SK-N-SH (cell line): Measurements from ENCODE around the gene TGFB1I1. TPM values are rescaled to one million over a fixed set of nuclear protein-coding genes. Genes with fewer than 3 reads are reported as not detected.

Experiments
- CTCF ChIA-PET: fragments of 300-600, 350-600 bp; formaldehyde crosslinking; extraction: SDS; loops from one replicate; lab custom pipeline; 2021; lab: Yijun Ruan, JAX
- POLR2A ChIA-PET: fragments of 350-600 bp; sonication (Branson Sonifier 250); formaldehyde crosslinking; extraction: SDS; loops from one replicate; lab custom pipeline; 2020; ENCODE audit warnings: antibody characterized with exemption, inconsistent platforms; lab: Yijun Ruan, JAX
- DNase-seq: peaks from one replicate; pipeline ENCODE4 v3.0.0; 2012
- H2AFZ ChIP-seq: fragments of 200-600 bp; sonication (generic); 2 replicates; pipeline ENCODE4 v1.8.1; 2016; ENCODE audit warnings: antibody characterized with exemption, mild to moderate bottlenecking, low read depth
- H3F3A ChIP-seq: fragments of 200-600 bp; sonication (generic); replicated peaks from 2 replicates; pipeline ENCODE3; 2016; ENCODE audit warnings: antibody characterized with exemption, mild to moderate bottlenecking; ENCODE audit not compliant: insufficient read depth
- H3K27ac ChIP-seq, 2 experiments: fragments of 200-500 bp in 1 of 2; fragments of 200-600 bp in 1 of 2; sonication (Bioruptor generic) in 1 of 2; sonication (generic), shearing (Covaris generic) in 1 of 2; 2 replicates each; pipeline versions ENCODE4 v1.5.1 to v1.6.1; 2014 to 2016; ENCODE audit warnings: low read depth in 2 of 2, inconsistent platforms in 1 of 2, low read length in 1 of 2, mild to moderate bottlenecking in 1 of 2, mixed read lengths in 1 of 2
- H3K27me3 ChIP-seq: fragments of 200-600 bp; sonication (generic), shearing (Covaris generic); 2 replicates; pipeline ENCODE4 v1.6.1; 2016; ENCODE audit warnings: mixed run types; ENCODE audit not compliant: insufficient read depth
- H3K36me3 ChIP-seq, 2 experiments: fragments of 200-500 bp in 1 of 2; fragments of 200-600 bp in 1 of 2; sonication (Bioruptor generic) in 1 of 2; sonication (generic) in 1 of 2; replicated peaks in 1 of 2; 2 replicates each; pipeline versions ENCODE3 to v1.5.1; 2014 to 2016; ENCODE audit warnings: low read length in 1 of 2, mild to moderate bottlenecking in 1 of 2; ENCODE audit not compliant: insufficient read depth in 2 of 2, control insufficient read depth in 1 of 2
- H3K4me1 ChIP-seq, 2 experiments: fragments of 200-500 bp in 1 of 2; fragments of 200-600 bp in 1 of 2; sonication (Bioruptor generic) in 1 of 2; sonication (generic), shearing (Covaris generic) in 1 of 2; 2 replicates each; pipeline versions ENCODE4 v1.5.1 to v1.6.1; 2014 to 2016; ENCODE audit warnings: low read depth in 1 of 2, low read length in 1 of 2, mixed run types in 1 of 2; ENCODE audit not compliant: insufficient read depth in 2 of 2, control insufficient read depth in 1 of 2
- H3K4me2 ChIP-seq: fragments of 200-600 bp; sonication (generic), shearing (Covaris generic); 2 replicates; pipeline ENCODE4 v1.6.1; 2017; ENCODE audit warnings: mixed run types
- H3K4me3 ChIP-seq, 2 experiments: fragments of 200-500 bp in 1 of 2; fragments of 200-600 bp in 1 of 2; sonication (Bioruptor generic) in 1 of 2; sonication (generic), shearing (Covaris generic) in 1 of 2; 2 replicates each; pipeline versions ENCODE4 v1.5.1 to v1.8.1; 2014 to 2016; ENCODE audit warnings: low read depth in 2 of 2, inconsistent platforms in 1 of 2, low read length in 1 of 2, mild to moderate bottlenecking in 1 of 2, mixed read lengths in 1 of 2, moderate library complexity in 1 of 2
- H3K79me2 ChIP-seq: fragments of 200-600 bp; sonication (generic); 2 replicates; pipeline ENCODE4 v1.8.1; 2017; ENCODE audit warnings: mild to moderate bottlenecking; ENCODE audit not compliant: insufficient read depth
- H3K9ac ChIP-seq: fragments of 200-600 bp; sonication (generic); 2 replicates; pipeline ENCODE4 v1.6.1; 2017; ENCODE audit warnings: mixed run types
- H3K9me2 ChIP-seq: fragments of 200-600 bp; sonication (generic); 2 replicates; pipeline ENCODE4 v1.6.1; 2017; ENCODE audit warnings: mixed run types
- H3K9me3 ChIP-seq: fragments of 200-600 bp; sonication (generic); 2 replicates; pipeline ENCODE4 v1.6.1; 2017; ENCODE audit warnings: mixed run types, mild to moderate bottlenecking, moderate library complexity
- H4K20me1 ChIP-seq: fragments of 200-600 bp; sonication (generic); 2 replicates; pipeline ENCODE4 v1.6.1; 2017; ENCODE audit warnings: mild to moderate bottlenecking, mixed run types; ENCODE audit not compliant: insufficient read depth
- CHD2 ChIP-seq: fragments of 150-350 bp; IDR thresholded peaks from 2 replicates; pipeline ENCODE4 v1.6.1; 2018; ENCODE audit warnings: low read length; ENCODE audit not compliant: partially characterized antibody
- ELF1 ChIP-seq: IDR thresholded peaks from 2 replicates; pipeline ENCODE4 v1.4.0; 2012
- FOSL2 ChIP-seq: IDR thresholded peaks from 2 replicates; pipeline ENCODE4 v1.4.0; 2012; ENCODE audit warnings: low read depth, mild to moderate bottlenecking, moderate library complexity, borderline replicate concordance
- GATA2 ChIP-seq: sonication (generic); formaldehyde crosslinking; IDR thresholded peaks from 2 replicates; pipeline ENCODE4 v1.5.0; 2020; ENCODE audit warnings: mild to moderate bottlenecking, missing genetic modification reagents
- IRF3 ChIP-seq: fragments of 150-350 bp; IDR thresholded peaks from 2 replicates; pipeline ENCODE4 v1.6.1; 2016; ENCODE audit warnings: mild to moderate bottlenecking, low read depth, low read length
- JUND ChIP-seq: IDR thresholded peaks from 2 replicates; pipeline ENCODE4 v1.4.0; 2012
- MXI1 ChIP-seq: IDR thresholded peaks from 2 replicates; pipeline ENCODE4 v1.6.1; 2012; ENCODE audit warnings: mild to moderate bottlenecking, low read depth, low read length, improper control_type of control experiment
- NFIC ChIP-seq: IDR thresholded peaks from 2 replicates; pipeline ENCODE4 v1.4.0; 2012; ENCODE audit warnings: borderline replicate concordance
- PBX3 ChIP-seq: IDR thresholded peaks from 2 replicates; pipeline ENCODE4; 2012
- RAD21 ChIP-seq: IDR thresholded peaks from 2 replicates; pipeline ENCODE4 v1.6.1; 2012; ENCODE audit warnings: mild to moderate bottlenecking, low read length
- RCOR1 ChIP-seq: fragments of 150-350 bp; IDR thresholded peaks from 2 replicates; pipeline ENCODE4 v1.6.1; 2017; ENCODE audit warnings: antibody characterized with exemption, low read length
- RFX5 ChIP-seq: IDR thresholded peaks from 2 replicates; pipeline ENCODE4 v1.6.1; 2012; ENCODE audit warnings: mild to moderate bottlenecking, improper control_type of control experiment, low read length
- RXRA ChIP-seq: IDR thresholded peaks from 2 replicates; pipeline ENCODE4 v1.4.0; 2012; ENCODE audit warnings: low read depth, mild to moderate bottlenecking, borderline replicate concordance
- SIN3A ChIP-seq: IDR thresholded peaks from 2 replicates; pipeline ENCODE4 v1.6.1; 2012; ENCODE audit warnings: low read depth, mild to moderate bottlenecking, low read length, moderate library complexity, borderline replicate concordance
- SMC3 ChIP-seq: IDR thresholded peaks from 2 replicates; pipeline ENCODE4 v1.6.1; 2012; ENCODE audit warnings: low read depth, low read length, improper control_type of control experiment
- TCF12 ChIP-seq: IDR thresholded peaks from 2 replicates; pipeline ENCODE4 v1.4.0; 2012
- TEAD4 ChIP-seq: IDR thresholded peaks from 2 replicates; pipeline ENCODE4 v1.4.0; 2012; ENCODE audit warnings: mild to moderate bottlenecking, borderline replicate concordance; ENCODE audit not compliant: insufficient read depth
- YY1 ChIP-seq: IDR thresholded peaks from 2 replicates; pipeline ENCODE4 v1.4.0; 2012; ENCODE audit warnings: low read depth, mild to moderate bottlenecking
- WGBS: methylation state at CpG from one replicate; pipeline ENCODE4 v1.1.6; 2017; ENCODE audit warnings: low lambda C conversion rate; 5-methylcytosine and 5-hydroxymethylcytosine counted together
- polyA plus RNA-seq, 3 experiments: library from polyadenylated mRNA; depleted of rRNA; stranded (reverse); fragments of >200 nt; gene quantifications; 2 replicates each; pipeline ENCODE4 v1.2.3, GENCODE V29; 2012
- TF ChIP-seq, protein P1 (sequence below): IDR thresholded peaks from 2 replicates; pipeline ENCODE4 v1.4.0; 2012; ENCODE audit warnings: low read depth, borderline replicate concordance
- TF ChIP-seq, protein P2 (sequence below): fragments of 200-600 bp; sonication (generic); IDR thresholded peaks from 2 replicates; pipeline ENCODE4 v1.6.1; 2017; ENCODE audit warnings: antibody characterized with exemption, mild to moderate bottlenecking, moderate library complexity
- TF ChIP-seq, protein P3 (sequence below): IDR thresholded peaks from 2 replicates; pipeline ENCODE4 v1.4.0; 2012; ENCODE audit warnings: low read depth

Gene TGFB1I1
- polyA plus RNA-seq, 1 of the 3 experiments (the other 2 are of a cell fraction) = 29.7 TPM

DNA sequence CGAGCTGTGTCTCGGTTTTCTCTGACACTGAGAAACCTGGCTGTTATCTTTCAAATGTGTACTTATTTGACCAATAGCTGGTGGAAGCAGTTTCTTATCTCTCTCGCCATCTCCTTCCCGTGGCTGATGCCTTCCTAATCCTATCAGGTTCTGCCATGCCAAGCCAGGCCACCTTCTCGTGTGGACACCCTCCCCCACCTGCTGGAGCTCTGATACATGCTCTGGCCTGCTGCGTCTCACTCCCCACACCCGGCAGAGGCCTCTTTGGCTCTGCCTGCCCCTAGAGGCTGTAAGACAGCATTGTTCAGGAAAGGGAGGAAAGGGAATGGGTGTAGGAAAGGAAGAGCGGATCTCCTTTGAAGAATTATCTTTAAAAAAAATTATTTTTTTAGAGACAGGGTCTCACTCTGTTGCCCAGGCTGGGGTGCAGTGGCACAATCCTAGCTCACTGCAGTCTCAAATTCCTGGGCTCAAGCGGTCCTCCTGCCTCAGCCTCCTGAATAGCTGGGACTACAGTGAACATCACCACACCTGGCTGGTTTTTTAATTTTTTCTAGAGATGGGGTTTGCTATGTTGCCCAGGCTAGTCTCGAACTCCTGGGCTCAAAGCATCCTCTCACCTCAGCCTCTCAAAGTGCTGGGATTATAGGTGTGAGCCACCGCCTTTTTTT, 20.1 kb upstream of the TGFB1I1 start:
- Histone ChIP-seq H3K79me2 (peaks cover 45% of the 10 kb centered on the region), H3K4me2 (peak overlapping the region; percentile 62), H3K9me3 (no peaks in the 10 kb centered on the region), H3K27me3 (no peaks in the 10 kb centered on the region), H3F3A (peaks cover 24% of the 10 kb centered on the region), H3K4me1 (peaks cover 30 to 42% of the 10 kb centered on the region in 2 experiments; a peak in 3 of 4 replicates), H3K27ac (peak overlapping the region; percentile 20 to 95; a peak in 3 of 4 replicates), H3K9ac (no peak overlapping the region), H2AFZ (no peak overlapping the region), H3K4me3 (no peak overlapping the region), H4K20me1 (peaks cover 23% of the 10 kb centered on the region), H3K36me3 (peaks cover 2 to 6% of the 10 kb centered on the region in 2 experiments), H3K9me2 (no peaks in the 10 kb centered on the region)
- DNase-seq = peak; percentile 77
- TF ChIP-seq TEAD4 (no peak), RCOR1 (0 out of 2 replicates have a peak, but pooled peaks have one; percentile 29), GATA2 (CRISPR knock-in tag) (peak; percentile 69), SIN3A (0 out of 2 replicates have a peak, but pooled peaks have one; percentile 25), MXI1 (peak; percentile 57; the same call in 1 of the 2 replicates), RAD21 (peak; percentile 56), SMC3 (no peak), TCF12 (peak; percentile 13; the same call in 1 of the 2 replicates), RFX5 (no peak), RXRA (no peak), CHD2 (peak; percentile 80)
- TF ChIP-seq, protein P1, sequence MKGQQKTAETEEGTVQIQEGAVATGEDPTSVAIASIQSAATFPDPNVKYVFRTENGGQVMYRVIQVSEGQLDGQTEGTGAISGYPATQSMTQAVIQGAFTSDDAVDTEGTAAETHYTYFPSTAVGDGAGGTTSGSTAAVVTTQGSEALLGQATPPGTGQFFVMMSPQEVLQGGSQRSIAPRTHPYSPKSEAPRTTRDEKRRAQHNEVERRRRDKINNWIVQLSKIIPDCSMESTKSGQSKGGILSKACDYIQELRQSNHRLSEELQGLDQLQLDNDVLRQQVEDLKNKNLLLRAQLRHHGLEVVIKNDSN = no peak
- TF ChIP-seq, protein P2, sequence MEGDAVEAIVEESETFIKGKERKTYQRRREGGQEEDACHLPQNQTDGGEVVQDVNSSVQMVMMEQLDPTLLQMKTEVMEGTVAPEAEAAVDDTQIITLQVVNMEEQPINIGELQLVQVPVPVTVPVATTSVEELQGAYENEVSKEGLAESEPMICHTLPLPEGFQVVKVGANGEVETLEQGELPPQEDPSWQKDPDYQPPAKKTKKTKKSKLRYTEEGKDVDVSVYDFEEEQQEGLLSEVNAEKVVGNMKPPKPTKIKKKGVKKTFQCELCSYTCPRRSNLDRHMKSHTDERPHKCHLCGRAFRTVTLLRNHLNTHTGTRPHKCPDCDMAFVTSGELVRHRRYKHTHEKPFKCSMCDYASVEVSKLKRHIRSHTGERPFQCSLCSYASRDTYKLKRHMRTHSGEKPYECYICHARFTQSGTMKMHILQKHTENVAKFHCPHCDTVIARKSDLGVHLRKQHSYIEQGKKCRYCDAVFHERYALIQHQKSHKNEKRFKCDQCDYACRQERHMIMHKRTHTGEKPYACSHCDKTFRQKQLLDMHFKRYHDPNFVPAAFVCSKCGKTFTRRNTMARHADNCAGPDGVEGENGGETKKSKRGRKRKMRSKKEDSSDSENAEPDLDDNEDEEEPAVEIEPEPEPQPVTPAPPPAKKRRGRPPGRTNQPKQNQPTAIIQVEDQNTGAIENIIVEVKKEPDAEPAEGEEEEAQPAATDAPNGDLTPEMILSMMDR = peak; percentile 66
- TF ChIP-seq, protein P3, sequence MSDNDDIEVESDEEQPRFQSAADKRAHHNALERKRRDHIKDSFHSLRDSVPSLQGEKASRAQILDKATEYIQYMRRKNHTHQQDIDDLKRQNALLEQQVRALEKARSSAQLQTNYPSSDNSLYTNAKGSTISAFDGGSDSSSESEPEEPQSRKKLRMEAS = peak; percentile 66; the same call in 1 of the 2 replicates
- POLR2A ChIA-PET = interaction anchor here (0.5 to 2.3 kb wide), 6 partner anchors 7 to 271 kb away, joined by 3 to 11 read pairs (median 4); partner anchors contain the start of genes ARMC5, FUS and ZNF843
- CTCF ChIA-PET = interaction anchor here (0.9 to 2.6 kb wide), 14 partner anchors 8 to 467 kb away, joined by 3 to 33 read pairs (median 4); partner anchors contain the start of genes HSD3B7 and ZNF843
- 51% methylated on average over 11 of the region's 11 CpGs for WGBS

DNA sequence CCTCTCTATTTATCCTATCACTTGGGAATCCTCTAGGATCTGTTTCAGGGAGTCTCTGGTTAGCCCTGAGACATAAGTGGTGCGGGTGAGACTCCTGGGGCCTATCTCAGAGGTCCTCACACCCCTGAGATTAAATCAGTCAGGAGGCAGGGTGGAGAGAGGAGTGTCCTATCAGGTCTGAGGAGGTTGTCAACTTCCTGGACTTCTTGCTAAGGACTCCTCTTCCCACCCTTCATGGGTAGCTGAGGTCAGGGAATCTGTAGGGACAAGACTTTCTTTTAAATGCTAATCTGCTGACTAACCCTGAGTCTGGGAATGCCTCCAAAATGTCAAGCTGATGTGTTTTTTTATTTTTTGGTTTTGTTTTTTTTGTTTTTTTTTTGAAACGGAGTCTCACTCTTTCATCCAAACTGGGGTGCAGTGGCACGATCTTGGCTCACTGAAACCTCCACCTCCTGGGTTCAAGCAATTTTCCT, 19.3 kb upstream of the TGFB1I1 start:
- 50% methylated on average over 3 of the region's 3 CpGs for WGBS
- no peaks in the 10 kb centered on the region for H3K27me3 ChIP-seq
- peaks cover 24% of the 10 kb centered on the region for H3F3A ChIP-seq
- no peak overlapping the region for H3K4me3 ChIP-seq
- POLR2A ChIA-PET = no interaction called here
- H2AFZ ChIP-seq = no peak overlapping the region
- H3K79me2 ChIP-seq = peaks cover 53% of the 10 kb centered on the region
- CTCF ChIA-PET = interaction anchor here (0.8 to 2.6 kb wide), 7 partner anchors 9 to 468 kb away, joined by 3 to 33 read pairs (median 7); partner anchors contain the start of genes HSD3B7 and ZNF843
- H3K9me3 ChIP-seq = no peaks in the 10 kb centered on the region
- peak overlapping the region; percentile 60 to 95 for H3K27ac ChIP-seq
- peak overlapping the region; percentile 39; the same call in 1 of the 2 replicates for H3K9ac ChIP-seq
- DNase-seq = no peak
- peaks cover 3 to 10% of the 10 kb centered on the region in 2 experiments for H3K36me3 ChIP-seq
- peaks cover 38 to 50% of the 10 kb centered on the region in 2 experiments; a peak in 3 of 4 replicates for H3K4me1 ChIP-seq
- H3K9me2 ChIP-seq = no peaks in the 10 kb centered on the region
- peaks cover 32% of the 10 kb centered on the region for H4K20me1 ChIP-seq
- H3K4me2 ChIP-seq = peak overlapping the region; percentile 62
- TF ChIP-seq FOSL2 = peak; percentile 63; the same call in 1 of the 2 replicates
- TF ChIP-seq IRF3 = no peak
- TF ChIP-seq RXRA = peak; percentile 80; the same call in 1 of the 2 replicates
- peak; percentile 60 for TF ChIP-seq PBX3
- no peak for TF ChIP-seq YY1
- peak; percentile 68 for TF ChIP-seq ELF1
- peak; percentile 78 for TF ChIP-seq NFIC
- peak; percentile 71; the same call in 1 of the 2 replicates for TF ChIP-seq JUND
- peak; percentile 44 for TF ChIP-seq TCF12
